ENCODE measurements around the gene RPTOR. TPM values are rescaled to one million over a fixed set of nuclear protein-coding genes. Genes with fewer than 3 reads are reported as not detected.

RPTOR gene
- total RNA-seq, 4 donors from 2014 or later: 47.6 to 56.9 (median 55.4) TPM

GRCh38 chr17:80861418-80861815 lies 316.8 kb downstream of the RPTOR start:
- peak overlapping the region; percentile 6 to 93 (median 20) for H3K27ac ChIP-seq
- no peak overlapping the region for H3K4me3 ChIP-seq
- DNase-seq (peak in 1 of 2 donors; percentile 14), ATAC-seq (no peak)
- H3K9me3 ChIP-seq: no peaks in the 10 kb centered on the region
- in situ Hi-C loops (cut with MboI; ENCODE audit: low sequenced_read_pairs in 4 of 4) (no loop called here), intact Hi-C loops (cut with DNase I; ENCODE audit: low total_unique reads) (no loop called here)
- H3K4me1 ChIP-seq: peaks cover 31 to 36% of the 10 kb centered on the region in 2 donors
- H3K27me3 ChIP-seq: no peaks in the 10 kb centered on the region
- no peaks in the 10 kb centered on the region for H3K36me3 ChIP-seq
- no peak for TF ChIP-seq POLR2A (IDR thresholded peaks at IDR 0.05)
- no peak for TF ChIP-seq CTCF (IDR thresholded peaks at IDR 0.05 in 4 of 5, conservative IDR thresholded peaks at IDR 0.05 in 1 of 5)

GRCh38 chr17:80861892-80862291 lies 317.3 kb downstream of the RPTOR start:
- ATAC-seq: no peak
- no peaks in the 10 kb centered on the region for H3K36me3 ChIP-seq
- in situ Hi-C loops (cut with MboI; ENCODE audit: low sequenced_read_pairs in 4 of 4) (no loop called here), intact Hi-C loops (cut with DNase I; ENCODE audit: low total_unique reads) (no loop called here)
- H3K4me1 ChIP-seq: peaks cover 28 to 34% of the 10 kb centered on the region in 2 donors
- no peak overlapping the region for H3K4me3 ChIP-seq
- H3K27ac ChIP-seq: peak overlapping the region in 2 of 4 donors; percentile 31 to 93
- no peaks in the 10 kb centered on the region for H3K27me3 ChIP-seq
- TF ChIP-seq CTCF (IDR thresholded peaks at IDR 0.05 in 4 of 5, conservative IDR thresholded peaks at IDR 0.05 in 1 of 5) (peak in 1 of 5 experiments; percentile 47), POLR2A (IDR thresholded peaks at IDR 0.05) (no peak)
- no peaks in the 10 kb centered on the region for H3K9me3 ChIP-seq
- peak in 1 of 2 donors; percentile 26 for DNase-seq

GRCh38 chr17:80862481-80862961 lies 317.9 kb downstream of the RPTOR start:
- H3K4me1 ChIP-seq: peaks cover 22 to 28% of the 10 kb centered on the region in 2 donors
- H3K27me3 ChIP-seq: no peaks in the 10 kb centered on the region
- H3K4me3 ChIP-seq: no peak overlapping the region
- no peak for ATAC-seq
- H3K27ac ChIP-seq: no peak overlapping the region
- in situ Hi-C loops (cut with MboI; ENCODE audit: low sequenced_read_pairs in 4 of 4): no loop called here
- no peaks in the 10 kb centered on the region for H3K36me3 ChIP-seq
- intact Hi-C loops (cut with DNase I; ENCODE audit: low total_unique reads): no loop called here
- H3K9me3 ChIP-seq: no peaks in the 10 kb centered on the region
- no peak for TF ChIP-seq CTCF (IDR thresholded peaks at IDR 0.05 in 4 of 5, conservative IDR thresholded peaks at IDR 0.05 in 1 of 5)
- no peak for TF ChIP-seq POLR2A (IDR thresholded peaks at IDR 0.05)
- DNase-seq: peak in 1 of 2 donors; percentile 14

GRCh38 chr17:80862978-80863377 lies 318.3 kb downstream of the RPTOR start:
- TF ChIP-seq CTCF (IDR thresholded peaks at IDR 0.05 in 4 of 5, conservative IDR thresholded peaks at IDR 0.05 in 1 of 5): no peak
- no peak for TF ChIP-seq POLR2A (IDR thresholded peaks at IDR 0.05)
- no peaks in the 10 kb centered on the region for H3K36me3 ChIP-seq
- DNase-seq (no peak), ATAC-seq (no peak)
- H3K27ac ChIP-seq: no peak overlapping the region
- H3K4me3 ChIP-seq: no peak overlapping the region
- H3K27me3 ChIP-seq: no peaks in the 10 kb centered on the region
- H3K4me1 ChIP-seq: peaks cover 17 to 23% of the 10 kb centered on the region in 2 donors
- no peaks in the 10 kb centered on the region for H3K9me3 ChIP-seq
- in situ Hi-C loops (cut with MboI; ENCODE audit: low sequenced_read_pairs in 4 of 4) (no loop called here), intact Hi-C loops (cut with DNase I; ENCODE audit: low total_unique reads) (no loop called here)

- TF ChIP-seq CTCF (IDR thresholded peaks at IDR 0.05 in 4 of 5, conservative IDR thresholded peaks at IDR 0.05 in 1 of 5) (no peak), POLR2A (IDR thresholded peaks at IDR 0.05) (no peak)
- no peak for ATAC-seq
- in situ Hi-C loops (cut with MboI; ENCODE audit: low sequenced_read_pairs in 4 of 4) (no loop called here), intact Hi-C loops (cut with DNase I; ENCODE audit: low total_unique reads) (no loop called here)
- Histone ChIP-seq H3K27me3 (no peaks in the 10 kb centered on the region), H3K4me3 (no peak overlapping the region), H3K36me3 (no peaks in the 10 kb centered on the region), H3K9me3 (no peaks in the 10 kb centered on the region), H3K27ac (no peak overlapping the region), H3K4me1 (peaks cover 11 to 17% of the 10 kb centered on the region in 2 donors)
- DNase-seq: peak in 1 of 2 donors; percentile 5
These were observed 319.0 kb downstream of the RPTOR start for GRCh38 chr17:80863626-80864025.

Measured in gastrocnemius medialis (tissue), 4 donors.